Mucosa of descending colon (tissue), 3 donors: ENCODE data around the gene CRIP3. TPM values are rescaled to one million over a fixed set of nuclear protein-coding genes. Genes with fewer than 3 reads are reported as not detected.

Experiments
- ATAC-seq: fragments of 200-7000 bp; cut with Tn5 transposase; one replicate; pipeline ENCODE4 v1.9.1; 2020; ENCODE audit warnings: mild to moderate bottlenecking, moderate library complexity
- DNase-seq, 3 donors: peaks; one replicate each; pipeline ENCODE4 v3.0.0-alpha.2; 2020
- H3K36me3 ChIP-seq: fragments of 200-600 bp; one replicate; pipeline ENCODE4 v1.8.0; 2021; ENCODE audit warnings: low read depth, mild to moderate bottlenecking
- H3K4me1 ChIP-seq: fragments of 200-600 bp; one replicate; pipeline ENCODE4 v1.8.0; 2021; ENCODE audit warnings: low read depth, mild to moderate bottlenecking
- H3K4me3 ChIP-seq: fragments of 200-600 bp; one replicate; pipeline ENCODE4 v1.8.0; 2021; ENCODE audit warnings: mild to moderate bottlenecking
- H3K9me3 ChIP-seq: fragments of 200-600 bp; one replicate; pipeline ENCODE4 v1.8.0; 2021; ENCODE audit warnings: mild to moderate bottlenecking
- CTCF ChIP-seq: fragments of 200-600 bp; IDR thresholded peaks from one replicate; pipeline ENCODE4 v1.8.0; 2022; ENCODE audit warnings: antibody characterized with exemption, mild to moderate bottlenecking
- intact Hi-C, 2 donors: fragments of 100-400 bp; cut with DNase I in 1 of 2; cut with micrococcal nuclease in 1 of 2; formaldehyde crosslinking; loops; one replicate each; pipeline versions ENCODE4 v1.11.0 to v1.11.1; 2022; cut with DNase I, micrococcal nuclease
- total RNA-seq, 3 donors: library from RNA; stranded (reverse); fragmentation: NEBNext Ultra II Directional in 2 of 3; extraction: Animal tissue kit (Norgen Biotek cat#: 25700) in 2 of 3; gene quantifications; one replicate each; pipeline versions ENCODE4 v1.2.1 to v1.2.4, GENCODE V29; 2021 to 2023
- donor health status: DM: no; HTN: no; CAD: no; lungs with moderate emphysema.
- donor health status: DM: no; HTN: no; CAD: no.
- donor health status: DM: no; HTN: yes; CAD: no.

CRIP3 gene
- total RNA-seq, 3 donors from 2014 or later = 0.77 to 1.8 (median 1.3) TPM

- intact Hi-C loops = no loop called here
Measured at GRCh38 chr6:43292341-43292740, 16.3 kb downstream of the CRIP3 start.

GRCh38 chr6:43291708-43292107 is 16.9 kb downstream of the CRIP3 start:
- no peaks in the 10 kb centered on the region for H3K9me3 ChIP-seq
- H3K4me3 ChIP-seq = no peak overlapping the region
- intact Hi-C loops = loop anchor here in 1 of 2 donors (2.0 kb wide), 1 partner anchor 23 kb away; no protein-coding TSS in a partner anchor
- H3K4me1 ChIP-seq = peaks cover 16% of the 10 kb centered on the region
- no peak for TF ChIP-seq CTCF
- ATAC-seq (peak; percentile 32), DNase-seq (no peak)
- no peaks in the 10 kb centered on the region for H3K36me3 ChIP-seq

More at GRCh38 chr6:43292341-43292740, 16.3 kb downstream of the CRIP3 start:
- no peaks in the 10 kb centered on the region for H3K9me3 ChIP-seq
- ATAC-seq (no peak), DNase-seq (no peak)
- H3K36me3 ChIP-seq = no peaks in the 10 kb centered on the region
- TF ChIP-seq CTCF = no peak
- no peak overlapping the region for H3K4me3 ChIP-seq
- H3K4me1 ChIP-seq = peaks cover 16% of the 10 kb centered on the region

- Histone ChIP-seq H3K9me3 (no peaks in the 10 kb centered on the region), H3K36me3 (no peaks in the 10 kb centered on the region), H3K4me3 (no peak overlapping the region), H3K4me1 (peaks cover 16% of the 10 kb centered on the region)
- intact Hi-C loops = loop anchor here in 1 of 2 donors (2.0 kb wide), 1 partner anchor 22 kb away; no protein-coding TSS in a partner anchor
- no peak for TF ChIP-seq CTCF
- ATAC-seq (peak; percentile 47), DNase-seq (no peak)
Measured at GRCh38 chr6:43290905-43291355, 17.7 kb downstream of the CRIP3 start.

- Histone ChIP-seq H3K4me1 (peaks cover 16% of the 10 kb centered on the region), H3K36me3 (no peaks in the 10 kb centered on the region), H3K9me3 (no peaks in the 10 kb centered on the region), H3K4me3 (no peak overlapping the region)
- DNase-seq (no peak), ATAC-seq (peak; percentile 51)
- intact Hi-C loops = loop anchor here in 1 of 2 donors (2.0 kb wide), 1 partner anchor 22 kb away; no protein-coding TSS in a partner anchor
- TF ChIP-seq CTCF = no peak
Measured at GRCh38 chr6:43290339-43290904, 18.2 kb downstream of the CRIP3 start.

GRCh38 chr6:43287717-43288679 is 20.6 kb downstream of the CRIP3 start:
- no peaks in the 10 kb centered on the region for H3K9me3 ChIP-seq
- peaks cover 16% of the 10 kb centered on the region for H3K4me1 ChIP-seq
- H3K36me3 ChIP-seq = no peaks in the 10 kb centered on the region
- H3K4me3 ChIP-seq = no peak overlapping the region
- ATAC-seq (peak; percentile 69), DNase-seq (peak in 1 of 3 donors; percentile 50)
- intact Hi-C loops = no loop called here
- TF ChIP-seq CTCF = no peak
